K562 (cell line): ENCODE results near the gene TLR8. TPM values are rescaled to one million over a fixed set of nuclear protein-coding genes. Genes with fewer than 3 reads are reported as not detected.

Source experiments
- ATAC-seq: fragments of 200-7000 bp; cut with Tn5 transposase; 3 replicates; pipeline ENCODE4 v1.9.1; 2020; ENCODE audit warnings: moderate library complexity
- BruUV-seq: library from RNA; stranded (reverse); fragments of 400-500 nt; replicated peaks from 2 replicates; lab custom pipeline; 2021; lab: Mats Ljungman, UMichigan
- CTCF ChIA-PET: fragments of 300-600 bp; formaldehyde crosslinking; extraction: SDS; loops from one replicate; lab custom pipeline; 2021; ENCODE audit warnings: low intra/inter-chr PET ratio; lab: Yijun Ruan, JAX
- POLR2A ChIA-PET: fragments of 300-600, 350-650 bp; sonication (Branson Sonifier 250); formaldehyde crosslinking; extraction: SDS; loops from one replicate; lab custom pipeline; 2021; ENCODE audit warnings: antibody characterized with exemption, inconsistent platforms; lab: Yijun Ruan, JAX
- DNase-seq, 4 experiments: peaks; one replicate each; pipeline versions ENCODE4 v3.0.0 to v3.0.0-alpha.2; 2011 to 2018; ENCODE audit warnings: low spot score in 3 of 4, mixed read lengths in 3 of 4; ENCODE audit errors: extremely low read depth in 1 of 4
- FAIRE-seq: peaks from 2 replicates; lab custom pipeline; 2011; peaks lifted over from hg19 to GRCh38; lab: Jason Lieb, UNC
- H2AFZ ChIP-seq: 2 replicates; pipeline ENCODE4 v1.6.0; 2011; ENCODE audit warnings: low read depth, low read length, control low read depth, inconsistent platforms
- H3K27ac ChIP-seq: fragments of 200-600 bp; 3 replicates; pipeline ENCODE4 v1.8.0; 2011; ENCODE audit warnings: low read depth, mild to moderate bottlenecking, control low read depth, inconsistent platforms, low read length, moderate library complexity, mixed read lengths; ENCODE audit errors: extremely low read depth
- H3K27me3 ChIP-seq, 2 experiments: fragments of 300-600 bp in 1 of 2; 2 replicates in 1 of 2; 3 replicates in 1 of 2; pipeline versions ENCODE4 v1.6.0 to v1.8.0; 2011; ENCODE audit warnings: inconsistent platforms in 2 of 2, low read length in 2 of 2, mild to moderate bottlenecking in 1 of 2, mixed read lengths in 1 of 2, moderate library complexity in 1 of 2; ENCODE audit not compliant: control insufficient read depth in 2 of 2, insufficient read depth in 2 of 2
- H3K36me3 ChIP-seq: fragments of 300-600 bp; 3 replicates; pipeline ENCODE4 v1.8.0; 2011; ENCODE audit warnings: mild to moderate bottlenecking, low read length, inconsistent platforms; ENCODE audit not compliant: control insufficient read depth, insufficient read depth
- H3K4me1 ChIP-seq, 2 experiments: fragments of 200-600 bp in 1 of 2; replicated peaks in 1 of 2; 2 replicates in 1 of 2; 3 replicates in 1 of 2; pipeline versions ENCODE4 v1.5.1 to v1.8.0; 2011; ENCODE audit warnings: inconsistent platforms in 2 of 2, low read length in 2 of 2, mild to moderate bottlenecking in 1 of 2, mixed read lengths in 1 of 2, moderate library complexity in 1 of 2; ENCODE audit not compliant: control insufficient read depth in 2 of 2, insufficient read depth in 2 of 2
- H3K4me2 ChIP-seq: 2 replicates; pipeline ENCODE4 v1.6.1; 2011; ENCODE audit warnings: low read length, control low read depth, inconsistent platforms, mixed read lengths; ENCODE audit not compliant: insufficient read depth
- H3K4me3 ChIP-seq: fragments of 200-600 bp; sonication (generic), shearing (Covaris generic); 2 replicates; pipeline ENCODE4 v1.5.1; 2016; ENCODE audit warnings: control low read depth, inconsistent platforms
- H3K79me2 ChIP-seq: fragments of 200-600 bp; 3 replicates; pipeline ENCODE4 v1.8.0; 2011; ENCODE audit warnings: low read length, inconsistent platforms; ENCODE audit not compliant: control insufficient read depth, insufficient read depth
- H3K9ac ChIP-seq, 2 experiments: 2 replicates each; pipeline versions ENCODE4 v1.6.0 to v1.6.1; 2011; ENCODE audit warnings: low read depth in 2 of 2, low read length in 2 of 2, control low read depth in 1 of 2, inconsistent platforms in 1 of 2, mild to moderate bottlenecking in 1 of 2, mixed read lengths in 1 of 2; ENCODE audit not compliant: insufficient read depth in 1 of 2
- H3K9me1 ChIP-seq: one replicate; pipeline ENCODE4 v1.6.0; 2011; ENCODE audit warnings: inconsistent platforms, mild to moderate bottlenecking, low read length, moderate library complexity; ENCODE audit not compliant: control insufficient read depth, insufficient read depth
- H3K9me3 ChIP-seq: replicated peaks from 2 replicates; pipeline ENCODE4 v1.5.1; 2011; ENCODE audit warnings: low read depth, low read length, inconsistent platforms; ENCODE audit not compliant: control insufficient read depth, insufficient read depth
- H4K20me1 ChIP-seq: replicated peaks from 2 replicates; pipeline ENCODE4 v1.6.1; 2011; ENCODE audit warnings: low read length, inconsistent platforms, mixed read lengths; ENCODE audit not compliant: control insufficient read depth, insufficient read depth
- FIP1L1 ChIP-seq: fragments of 200-400 bp; formaldehyde crosslinking; IDR thresholded peaks from 2 replicates; pipeline ENCODE4 v1.6.1; 2018; ENCODE audit warnings: mild to moderate bottlenecking, low read depth, low read length; ENCODE audit not compliant: poor library complexity, severe bottlenecking
- ZC3H4 ChIP-seq: sonication (generic); formaldehyde crosslinking; IDR thresholded peaks from 2 replicates; pipeline ENCODE4 v1.9.0; 2021; ENCODE audit warnings: missing genetic modification reagents, borderline replicate concordance
- WGBS: fragments of 100-300 bp; shearing (Covaris generic); methylation state at CpG from one replicate; pipeline ENCODE4 v1.1.6; 2016; ENCODE audit warnings: low coverage, mixed read lengths; ENCODE audit not compliant: insufficient coverage; ENCODE audit errors: missing lambda C conversion rate; 5-methylcytosine and 5-hydroxymethylcytosine counted together
- in situ Hi-C: fragments of 300-500 bp; cut with MboI; formaldehyde crosslinking; loops from 4 replicates; pipeline ENCODE4 v1.15.0; 2018; ENCODE audit warnings: inconsistent platforms, mixed read lengths
- intact Hi-C: fragments of 100-400 bp; cut with micrococcal nuclease; formaldehyde crosslinking; loops from 2 replicates; pipeline ENCODE4 v1.14.2; 2022
- polyA plus RNA-seq, 8 experiments: library from polyadenylated mRNA; depleted of rRNA in 4 of 8; stranded (reverse) in 5 of 8; unstranded in 3 of 8; fragments of >200 nt; fragmentation: Nextera tagmentation in 2 of 8; fragmentation: Illumina TruSeq in 1 of 8; extraction: Ambion mirVana in 2 of 8; extraction: Trizol in 1 of 8; gene quantifications; 2 replicates each; pipeline versions ENCODE4 v1.2.1 to v1.2.3, GENCODE V29; 2011 to 2014; ENCODE audit warnings: inconsistent platforms in 1 of 8, missing spikeins in 1 of 8
- total RNA-seq, 7 experiments: library from RNA; depleted of rRNA in 6 of 7; stranded (reverse); fragments of >200 nt in 6 of 7; fragmentation: Illumina TruSeq in 2 of 7; extraction: Trizol in 2 of 7; gene quantifications; 2 replicates each; pipeline versions ENCODE4 v1.2.1 to v1.2.3, GENCODE V29; 2011 to 2021; ENCODE audit warnings: low replicate concordance in 1 of 7
- TF ChIP-seq, protein P1 (sequence below), 2 experiments: fragments of 450-650 bp in 1 of 2; IDR thresholded peaks; 2 replicates each; pipeline ENCODE4 v1.6.1; 2011 to 2017; ENCODE audit warnings: low read depth in 2 of 2, antibody characterized with exemption in 1 of 2, borderline replicate concordance in 1 of 2, low read length in 1 of 2, mild to moderate bottlenecking in 1 of 2, mixed read lengths in 1 of 2; ENCODE audit not compliant: control insufficient read depth in 1 of 2

Gene TLR8
- total and polyA plus RNA-seq, 9 of the 15 experiments (the other 6 are each of a cell fraction or from before 2014, with no cell fraction given): not detected

DNA sequence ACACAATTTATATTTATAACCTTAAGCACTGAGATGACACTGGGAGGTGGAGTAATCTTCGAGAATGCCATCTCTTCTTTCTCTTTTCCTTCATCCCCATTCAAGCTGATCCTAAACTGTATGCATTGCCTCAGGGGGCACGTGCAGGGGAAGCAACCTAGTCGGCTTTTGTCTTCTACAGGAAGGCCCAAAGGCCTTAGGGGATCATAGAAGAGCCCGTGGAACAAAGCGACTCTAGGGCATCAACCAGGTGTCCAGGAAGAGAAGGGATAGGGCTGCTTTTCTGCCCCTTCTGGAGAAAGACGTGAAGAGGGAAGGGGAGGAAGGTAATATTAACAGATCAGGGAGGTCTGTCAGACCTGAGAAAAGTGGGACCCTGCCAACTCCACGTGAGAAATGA is 6.9 kb upstream of the TLR8 start:
- Histone ChIP-seq H3K9me3 (no peaks in the 10 kb centered on the region), H3K4me3 (no peak overlapping the region), H2AFZ (no peak overlapping the region), H3K4me2 (no peak overlapping the region), H3K9me1 (no peaks in the 10 kb centered on the region), H3K4me1 (no peaks in the 10 kb centered on the region; a peak in 1 of 5 replicates), H3K9ac (no peak overlapping the region), H3K27ac (no peak overlapping the region), H3K36me3 (no peaks in the 10 kb centered on the region), H3K79me2 (no peaks in the 10 kb centered on the region), H4K20me1 (no peaks in the 10 kb centered on the region), H3K27me3 (no peaks in the 10 kb centered on the region)
- POLR2A ChIA-PET: no interaction called here
- CTCF ChIA-PET: no interaction called here
- DNase-seq (no peak), ATAC-seq (no peak), FAIRE-seq (no peak)
- 10% methylated on average over 3 of the region's 7 CpGs for WGBS
- intact Hi-C loops (no loop called here), in situ Hi-C loops (loop anchor here (10.0 kb wide), 1 partner anchor 75 kb away; no protein-coding TSS in a partner anchor)
- no TSS peak for BruUV-seq
- TF ChIP-seq FIP1L1 (no peak), ZC3H4 (CRISPR knock-in tag) (no peak)
- TF ChIP-seq, protein P1, sequence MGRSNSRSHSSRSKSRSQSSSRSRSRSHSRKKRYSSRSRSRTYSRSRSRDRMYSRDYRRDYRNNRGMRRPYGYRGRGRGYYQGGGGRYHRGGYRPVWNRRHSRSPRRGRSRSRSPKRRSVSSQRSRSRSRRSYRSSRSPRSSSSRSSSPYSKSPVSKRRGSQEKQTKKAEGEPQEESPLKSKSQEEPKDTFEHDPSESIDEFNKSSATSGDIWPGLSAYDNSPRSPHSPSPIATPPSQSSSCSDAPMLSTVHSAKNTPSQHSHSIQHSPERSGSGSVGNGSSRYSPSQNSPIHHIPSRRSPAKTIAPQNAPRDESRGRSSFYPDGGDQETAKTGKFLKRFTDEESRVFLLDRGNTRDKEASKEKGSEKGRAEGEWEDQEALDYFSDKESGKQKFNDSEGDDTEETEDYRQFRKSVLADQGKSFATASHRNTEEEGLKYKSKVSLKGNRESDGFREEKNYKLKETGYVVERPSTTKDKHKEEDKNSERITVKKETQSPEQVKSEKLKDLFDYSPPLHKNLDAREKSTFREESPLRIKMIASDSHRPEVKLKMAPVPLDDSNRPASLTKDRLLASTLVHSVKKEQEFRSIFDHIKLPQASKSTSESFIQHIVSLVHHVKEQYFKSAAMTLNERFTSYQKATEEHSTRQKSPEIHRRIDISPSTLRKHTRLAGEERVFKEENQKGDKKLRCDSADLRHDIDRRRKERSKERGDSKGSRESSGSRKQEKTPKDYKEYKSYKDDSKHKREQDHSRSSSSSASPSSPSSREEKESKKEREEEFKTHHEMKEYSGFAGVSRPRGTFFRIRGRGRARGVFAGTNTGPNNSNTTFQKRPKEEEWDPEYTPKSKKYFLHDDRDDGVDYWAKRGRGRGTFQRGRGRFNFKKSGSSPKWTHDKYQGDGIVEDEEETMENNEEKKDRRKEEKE (IDR thresholded peaks at IDR 0.05; ENCODE audit: borderline replicate concordance in 1 of 2, control insufficient read depth in 1 of 2, low read depth in 2 of 2, low read length in 1 of 2): no peak
